HG03066 (cell line): Measurements from ENCODE around the gene EVX2.

Experiments
- ATAC-seq: cut with Tn5 transposase; IDR thresholded peaks from one replicate; pipeline ENCODE4 v1.9.1; 2021; ENCODE audit warnings: low read depth; ENCODE audit not compliant: unreplicated experiment

Gene EVX2

GRCh38 chr2:176071330-176072291, 12.2 kb downstream of the EVX2 start:
- ATAC-seq, result no peak

- no peak for ATAC-seq
These were observed 15.3 kb downstream of the EVX2 start for GRCh38 chr2:176068419-176068832.

GRCh38 chr2:176067589-176068418, 16.0 kb downstream of the EVX2 start:
- ATAC-seq, result no peak

GRCh38 chr2:176066645-176067588, 16.8 kb downstream of the EVX2 start:
- no peak for ATAC-seq

DNA sequence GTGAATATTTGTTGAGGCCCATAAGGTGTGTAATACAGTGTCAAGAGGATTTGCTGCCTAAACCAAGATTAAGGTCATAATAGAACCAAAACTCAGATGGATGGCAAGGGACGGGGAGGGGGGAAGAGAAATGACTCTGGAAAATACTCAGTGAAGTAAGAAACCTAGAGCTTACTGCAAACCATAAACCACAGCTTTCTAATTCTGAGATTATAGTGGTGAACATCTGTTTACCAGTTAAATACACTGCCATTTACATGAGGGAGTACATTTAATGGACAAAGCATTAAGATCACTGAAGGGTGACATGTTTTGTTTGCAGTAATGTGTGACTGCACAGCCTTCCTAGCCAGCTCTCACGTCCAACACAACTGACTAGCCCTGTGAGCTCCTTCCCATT, 19.8 kb downstream of the EVX2 start:
- ATAC-seq, result no peak

GRCh38 chr2:176056406-176056805, 27.4 kb downstream of the EVX2 start:
- ATAC-seq, result no peak

GRCh38 chr2:176039375-176039774, 44.4 kb downstream of the EVX2 start:
- no peak for ATAC-seq

DNA sequence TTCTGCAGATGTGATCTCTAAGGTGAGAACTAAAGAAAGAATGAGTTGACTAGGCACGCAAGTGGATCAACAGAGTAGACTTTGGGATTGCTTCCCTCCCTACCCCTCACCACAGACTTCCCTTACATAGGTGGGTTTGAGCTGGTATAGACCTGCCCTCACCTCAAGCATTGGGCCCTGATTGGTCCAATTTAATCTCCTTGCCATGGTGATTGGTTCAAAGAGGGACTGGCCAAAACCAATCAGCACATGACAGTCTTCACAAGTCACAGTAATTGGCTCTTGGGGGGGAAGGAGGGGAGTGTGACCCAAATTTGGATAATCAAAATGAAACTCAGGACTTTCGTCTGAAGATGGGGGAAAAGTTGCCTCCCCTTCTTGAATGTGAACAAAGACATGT, 45.1 kb downstream of the EVX2 start:
- ATAC-seq, result no peak

DNA sequence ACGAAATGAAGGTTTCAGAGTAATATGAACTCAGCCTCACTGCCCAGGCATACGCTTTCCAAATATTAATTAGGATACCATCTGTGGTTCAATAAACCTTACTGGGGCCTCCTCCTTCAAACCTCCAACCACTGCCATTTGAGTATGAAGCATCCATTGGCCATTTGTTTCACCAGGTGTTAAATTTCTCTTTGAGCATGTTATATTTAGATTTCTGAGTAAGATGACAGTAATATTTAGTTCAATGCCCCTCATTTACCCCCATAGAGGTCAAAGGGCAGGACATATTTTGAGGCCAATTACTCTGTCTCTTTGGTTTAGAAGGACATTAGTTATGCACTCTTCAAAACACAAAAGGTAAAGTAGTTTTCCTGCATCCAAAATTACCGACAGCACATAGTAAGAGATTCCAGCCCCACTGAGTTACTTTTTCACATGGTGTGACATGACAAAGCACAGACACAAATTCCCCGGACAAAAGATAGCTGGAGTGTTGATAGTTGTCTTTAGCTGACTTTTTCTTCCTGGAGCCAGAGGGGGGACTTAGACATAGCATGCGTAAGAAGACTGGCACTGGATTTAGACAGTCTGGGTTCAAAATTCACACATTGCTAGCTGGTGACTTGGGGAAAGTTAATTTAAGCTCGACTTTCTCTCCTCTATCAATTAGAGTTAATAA, 48.6 kb downstream of the EVX2 start:
- no peak for ATAC-seq

GRCh38 chr2:176027806-176028205, 56.0 kb downstream of the EVX2 start:
- ATAC-seq, result no peak
